HG03175 (cell line): ENCODE results near the gene POLD4.

Experiments used
- ATAC-seq: cut with Tn5 transposase; IDR thresholded peaks from one replicate; pipeline ENCODE4 v1.9.1; 2021; ENCODE audit warnings: mild to moderate bottlenecking, moderate library complexity; ENCODE audit not compliant: unreplicated experiment

The POLD4 gene

GRCh38 chr11:67303132-67303834 is 50.1 kb downstream of the POLD4 start, which contains the start of gene SSH3:
TSS of gene SSH3 (plus strand) at chr11:67303530. CDS start at chr11:67303626, 96 bp downstream.
- ATAC-seq, result no peak

- ATAC-seq, result no peak
Measured at GRCh38 chr11:67302571-67303131, 50.7 kb downstream of the POLD4 start.

- no peak for ATAC-seq
Measured at GRCh38 chr11:67301951-67302516, 51.3 kb downstream of the POLD4 start.

GRCh38 chr11:67301313-67301921 is 51.9 kb downstream of the POLD4 start:
- ATAC-seq, result no peak
